Keratinocyte (primary cell): ENCODE data around the gene CDC14A.
A peak's percentile ranks its signal among the peaks of the same experiment; 100 is the strongest.

ENCODE experiments used
- EZH2 ChIP-seq: IDR thresholded peaks from one replicate; pipeline ENCODE4 v1.6.1; 2012; ENCODE audit warnings: inconsistent platforms, mild to moderate bottlenecking, low read length, moderate library complexity
- TF ChIP-seq, protein P1 (sequence below), 3 experiments: IDR thresholded peaks in 1 of 3; conservative IDR thresholded peaks in 1 of 3; optimal IDR thresholded peaks in 1 of 3; 2 replicates in 2 of 3; 3 replicates in 1 of 3; pipeline versions ENCODE3 to v1.5.1; 2011; ENCODE audit warnings: low read length in 3 of 3, mild to moderate bottlenecking in 3 of 3, moderate library complexity in 2 of 3, control low read depth in 1 of 3, inconsistent platforms in 1 of 3; ENCODE audit not compliant: insufficient read depth in 2 of 3; ENCODE audit errors: extremely low read depth in 1 of 3

DNA sequence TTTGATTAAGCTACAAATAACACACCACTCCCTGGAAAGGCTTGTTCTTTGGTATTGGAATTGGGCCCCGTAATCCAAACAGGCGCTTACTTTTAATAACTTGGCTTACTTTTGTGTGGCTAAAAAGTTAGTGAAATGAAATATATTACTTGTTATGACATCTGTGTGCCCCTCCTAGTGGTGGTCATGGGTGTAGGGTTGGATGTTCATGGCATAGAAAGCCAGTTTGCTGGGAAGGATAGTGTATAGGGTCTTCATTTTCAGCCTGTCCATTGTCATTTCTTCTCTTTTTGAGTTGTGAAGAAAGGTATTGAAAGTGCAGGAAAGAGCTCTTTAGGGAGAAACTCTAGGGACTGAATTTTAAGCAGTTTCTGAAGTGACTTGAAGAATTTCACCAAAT lies 5.9 kb downstream of the CDC14A start:
- TF ChIP-seq EZH2: no peak
- TF ChIP-seq, protein P1, sequence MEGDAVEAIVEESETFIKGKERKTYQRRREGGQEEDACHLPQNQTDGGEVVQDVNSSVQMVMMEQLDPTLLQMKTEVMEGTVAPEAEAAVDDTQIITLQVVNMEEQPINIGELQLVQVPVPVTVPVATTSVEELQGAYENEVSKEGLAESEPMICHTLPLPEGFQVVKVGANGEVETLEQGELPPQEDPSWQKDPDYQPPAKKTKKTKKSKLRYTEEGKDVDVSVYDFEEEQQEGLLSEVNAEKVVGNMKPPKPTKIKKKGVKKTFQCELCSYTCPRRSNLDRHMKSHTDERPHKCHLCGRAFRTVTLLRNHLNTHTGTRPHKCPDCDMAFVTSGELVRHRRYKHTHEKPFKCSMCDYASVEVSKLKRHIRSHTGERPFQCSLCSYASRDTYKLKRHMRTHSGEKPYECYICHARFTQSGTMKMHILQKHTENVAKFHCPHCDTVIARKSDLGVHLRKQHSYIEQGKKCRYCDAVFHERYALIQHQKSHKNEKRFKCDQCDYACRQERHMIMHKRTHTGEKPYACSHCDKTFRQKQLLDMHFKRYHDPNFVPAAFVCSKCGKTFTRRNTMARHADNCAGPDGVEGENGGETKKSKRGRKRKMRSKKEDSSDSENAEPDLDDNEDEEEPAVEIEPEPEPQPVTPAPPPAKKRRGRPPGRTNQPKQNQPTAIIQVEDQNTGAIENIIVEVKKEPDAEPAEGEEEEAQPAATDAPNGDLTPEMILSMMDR (optimal IDR thresholded peaks at IDR 0.05 in 1 of 3, IDR thresholded peaks at IDR 0.05 in 1 of 3, conservative IDR thresholded peaks at IDR 0.05 in 1 of 3; ENCODE audit: extremely low read depth in 1 of 3, insufficient read depth in 2 of 3, low read length in 3 of 3): peak; percentile 24 to 39 (median 25)
